CD4-positive, alpha-beta T cell treated with Interleukin-17A for 4 hours (primary cell): ENCODE data around the gene TSC1.
A peak's percentile ranks its signal among the peaks of the same experiment; 100 is the strongest.

Experiments used
- DNase-seq: peaks from one replicate; pipeline ENCODE4 v3.0.0-alpha.2; 2020; ENCODE audit warnings: mixed read lengths

The TSC1 gene

GRCh38 chr9:132857616-132858342 lies 86.6 kb downstream of the TSC1 start:
- no peak for DNase-seq

GRCh38 chr9:132857031-132857430 lies 87.4 kb downstream of the TSC1 start:
- DNase-seq, result no peak

GRCh38 chr9:132855904-132856303 lies 88.5 kb downstream of the TSC1 start:
- DNase-seq, result no peak

- DNase-seq, result no peak
Measured at GRCh38 chr9:132854832-132855231, 89.6 kb downstream of the TSC1 start.

- no peak for DNase-seq
Measured at GRCh38 chr9:132853482-132853881, 90.9 kb downstream of the TSC1 start.

GRCh38 chr9:132849185-132849706 lies 95.2 kb downstream of the TSC1 start:
- peak; percentile 15 for DNase-seq

- no peak for DNase-seq
Measured at GRCh38 chr9:132846918-132847515, 97.4 kb downstream of the TSC1 start.

GRCh38 chr9:132846109-132846917 lies 98.1 kb downstream of the TSC1 start:
- DNase-seq, result no peak

GRCh38 chr9:132842124-132843044 lies 102.0 kb downstream of the TSC1 start:
- no peak for DNase-seq
